ENCODE results near the gene PBX1.

Gene PBX1

DNA sequence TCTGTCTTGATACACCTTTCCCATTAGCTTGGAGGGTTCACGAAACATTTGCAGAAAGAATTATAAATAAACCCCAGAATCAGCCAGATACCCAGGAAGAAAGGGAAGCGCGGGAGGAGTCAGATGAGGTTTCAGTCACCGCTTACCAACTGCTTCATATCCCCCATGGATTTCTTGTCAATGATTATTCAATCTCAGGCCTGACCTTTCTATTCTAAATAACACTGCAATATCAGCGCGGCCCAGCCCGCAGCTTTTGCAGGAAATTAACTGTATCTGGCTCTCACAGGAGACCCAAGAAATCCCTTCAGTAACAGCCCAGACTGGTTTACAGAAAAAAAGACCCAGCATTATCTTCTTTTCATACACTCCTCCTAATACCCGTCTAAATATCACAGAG, 308.6 kb downstream of the PBX1 start:
- no peak for DNase-seq (ENCODE audit: low read depth)

DNA sequence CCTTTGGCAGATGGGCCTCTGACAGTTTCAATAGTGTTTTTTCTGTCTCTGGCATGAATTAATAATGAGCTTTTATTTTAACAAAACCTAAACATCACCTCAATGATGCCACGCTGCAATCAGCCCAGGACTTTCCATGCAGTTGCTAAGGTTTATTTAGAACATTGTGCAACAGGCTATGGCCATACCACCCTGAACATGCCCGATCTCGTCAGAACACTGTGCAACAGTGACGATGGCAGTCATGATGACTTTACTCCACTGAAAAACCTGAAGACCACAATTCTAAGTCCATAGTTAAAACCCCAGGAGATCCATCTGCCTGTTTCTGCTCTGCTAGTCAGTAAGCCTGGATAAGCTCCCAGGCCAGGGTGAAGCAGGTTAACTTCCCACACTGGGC, 310.0 kb downstream of the PBX1 start:
- no peak for DNase-seq (ENCODE audit: low read depth)

DNA sequence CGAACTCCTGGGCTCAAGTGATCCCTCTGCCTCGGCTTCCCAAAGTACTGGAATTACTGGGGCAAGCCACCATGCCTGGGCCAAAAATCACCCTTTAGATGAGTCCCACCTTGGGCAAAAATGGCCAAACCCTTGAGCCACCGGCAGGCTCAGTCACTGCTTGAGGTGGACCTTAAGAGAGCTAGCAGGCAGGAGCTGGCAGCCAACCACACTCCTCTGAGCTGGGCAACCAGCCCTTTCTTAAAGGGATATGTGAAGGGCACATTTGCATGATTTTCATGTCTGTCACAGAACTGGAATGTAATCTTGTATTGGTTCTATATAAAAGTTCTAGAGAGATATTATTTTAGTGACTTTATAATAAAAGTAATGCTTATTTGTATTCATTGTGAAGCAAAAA, 316.5 kb downstream of the PBX1 start:
- DNase-seq (ENCODE audit: low read depth) = no peak

DNA sequence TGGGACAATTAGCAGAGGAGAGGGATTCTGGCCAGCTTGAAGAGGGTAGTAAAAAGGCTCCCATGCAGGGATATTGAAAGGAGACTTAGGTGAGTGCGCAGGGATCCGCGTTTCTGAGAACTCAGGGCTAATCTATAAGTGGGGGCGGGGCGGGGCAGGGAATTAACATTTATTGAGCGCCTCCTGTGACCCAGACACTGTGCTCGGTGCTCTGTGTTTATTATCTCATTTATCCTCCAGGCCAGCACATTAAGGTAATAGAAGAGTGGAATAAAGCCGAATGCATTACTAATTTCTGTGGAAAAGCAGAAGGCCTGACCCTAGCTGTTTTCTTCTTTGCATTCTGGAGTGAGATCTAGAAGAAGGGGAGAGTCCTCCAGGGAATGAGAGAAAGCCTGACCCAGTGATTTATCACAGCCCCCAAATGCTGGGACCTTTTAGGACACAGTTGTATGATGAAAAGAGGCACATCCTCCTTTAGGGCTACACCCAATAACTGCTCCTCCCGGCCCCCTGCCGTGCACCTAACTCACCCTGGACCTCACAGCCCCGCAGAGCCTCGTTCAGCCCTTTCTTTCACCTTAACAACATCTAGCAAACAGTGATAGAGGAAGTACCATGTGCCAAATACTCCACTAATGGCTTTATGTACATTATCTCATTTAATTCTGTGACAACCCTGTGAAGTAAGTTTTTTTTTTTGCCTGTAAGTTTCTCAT, 317.6 kb downstream of the PBX1 start:
- no peak for DNase-seq (ENCODE audit: low read depth)

DNA sequence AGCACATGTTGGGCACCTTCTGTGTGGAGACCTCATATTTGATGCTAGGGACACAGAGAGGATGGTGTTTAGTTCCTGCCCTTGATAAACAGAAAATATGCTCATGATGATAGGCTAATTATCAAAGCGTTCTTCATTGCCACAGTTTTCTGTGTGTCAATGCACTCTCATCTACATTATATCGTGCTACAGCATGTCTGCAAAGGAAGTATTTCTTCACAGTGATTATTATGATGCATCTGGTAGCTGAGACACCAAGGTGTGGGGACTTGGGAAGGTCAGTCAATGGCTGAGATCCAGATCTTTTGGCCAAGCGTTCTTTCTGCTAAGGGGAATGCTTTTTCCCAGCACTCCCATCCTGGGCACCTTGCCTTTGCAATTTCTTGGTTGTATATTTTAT, 321.2 kb downstream of the PBX1 start:
- no peak for DNase-seq (ENCODE audit: low read depth)

DNA sequence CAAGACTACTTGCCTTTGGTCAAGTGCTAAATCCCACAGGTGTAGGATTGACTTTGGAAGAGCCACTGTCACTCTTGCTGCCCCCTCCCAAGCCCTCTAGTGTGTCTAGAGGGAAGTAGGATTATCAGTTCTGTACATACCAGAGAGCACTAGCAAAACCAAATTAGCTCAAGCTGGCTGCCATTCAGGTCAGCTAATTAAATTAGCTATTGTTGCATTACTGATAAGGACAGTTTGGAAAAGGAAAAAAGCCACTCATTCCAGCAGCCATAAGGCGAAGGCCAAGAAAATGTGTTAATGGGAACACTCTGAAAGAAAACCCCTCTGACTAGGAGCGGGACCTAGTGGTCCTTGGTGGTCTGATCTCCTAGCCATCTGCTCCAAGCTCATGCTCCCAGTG, 321.7 kb downstream of the PBX1 start:
- DNase-seq (ENCODE audit: low read depth) = no peak

DNA sequence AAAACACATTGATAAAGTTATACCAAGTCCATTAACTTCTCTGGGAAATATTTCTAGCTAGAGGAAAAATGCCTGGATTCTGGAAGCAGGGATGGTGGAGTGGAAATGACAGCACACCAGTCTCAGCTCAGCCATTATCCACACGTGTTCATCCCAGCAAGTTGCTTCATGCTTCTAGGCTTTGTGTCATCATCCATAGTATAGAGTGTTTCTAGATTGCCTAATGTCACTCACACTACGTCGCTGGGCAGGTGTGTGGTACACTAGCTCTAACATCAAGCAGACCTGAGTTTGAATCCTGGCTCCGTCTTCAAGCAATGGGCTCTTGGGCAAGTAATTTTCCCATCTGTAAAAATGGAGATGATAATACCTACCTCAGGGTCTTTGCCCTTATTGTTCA, 326.3 kb downstream of the PBX1 start:
- no peak for DNase-seq (ENCODE audit: low read depth)

DNA sequence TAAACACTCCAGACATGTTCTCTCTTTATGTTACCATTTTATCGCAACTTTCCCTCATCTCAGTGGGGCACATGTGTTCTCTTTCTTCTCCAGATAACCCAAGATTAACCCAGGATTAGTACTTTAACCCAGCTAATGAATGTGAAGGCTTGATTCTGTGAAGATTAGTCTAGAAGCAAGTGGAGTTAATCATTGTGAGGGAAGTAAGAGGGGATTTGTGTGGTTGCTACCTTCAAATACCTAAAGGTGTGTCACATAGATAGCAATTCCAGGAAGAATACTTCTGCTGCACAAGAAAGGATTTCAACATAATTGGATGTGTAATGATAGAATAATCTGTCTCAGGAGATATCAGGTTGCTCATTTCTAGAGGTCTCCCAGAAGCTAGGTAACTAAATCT, 327.1 kb downstream of the PBX1 start:
- no peak for DNase-seq (ENCODE audit: low read depth)

DNA sequence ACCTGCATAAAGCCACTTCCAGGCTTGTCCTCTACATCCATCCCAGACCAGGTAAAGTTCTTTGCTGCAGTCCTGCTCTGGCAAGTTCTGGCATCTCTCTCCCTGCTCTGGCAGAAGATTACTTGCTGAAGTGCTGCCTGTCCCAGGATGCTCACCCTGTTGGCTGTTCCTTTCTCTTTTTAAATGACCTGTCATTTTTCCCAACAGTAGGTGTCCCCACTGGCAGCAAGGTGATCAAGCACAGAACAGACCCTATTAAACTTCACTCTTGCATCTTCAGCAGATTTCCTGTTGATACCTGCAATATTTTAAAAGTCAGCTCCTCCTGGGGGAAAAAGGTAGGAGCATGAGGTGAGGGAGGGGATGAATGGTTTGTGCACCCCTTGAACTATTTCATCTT, 332.6 kb downstream of the PBX1 start:
- DNase-seq (ENCODE audit: low read depth) = no peak

DNA sequence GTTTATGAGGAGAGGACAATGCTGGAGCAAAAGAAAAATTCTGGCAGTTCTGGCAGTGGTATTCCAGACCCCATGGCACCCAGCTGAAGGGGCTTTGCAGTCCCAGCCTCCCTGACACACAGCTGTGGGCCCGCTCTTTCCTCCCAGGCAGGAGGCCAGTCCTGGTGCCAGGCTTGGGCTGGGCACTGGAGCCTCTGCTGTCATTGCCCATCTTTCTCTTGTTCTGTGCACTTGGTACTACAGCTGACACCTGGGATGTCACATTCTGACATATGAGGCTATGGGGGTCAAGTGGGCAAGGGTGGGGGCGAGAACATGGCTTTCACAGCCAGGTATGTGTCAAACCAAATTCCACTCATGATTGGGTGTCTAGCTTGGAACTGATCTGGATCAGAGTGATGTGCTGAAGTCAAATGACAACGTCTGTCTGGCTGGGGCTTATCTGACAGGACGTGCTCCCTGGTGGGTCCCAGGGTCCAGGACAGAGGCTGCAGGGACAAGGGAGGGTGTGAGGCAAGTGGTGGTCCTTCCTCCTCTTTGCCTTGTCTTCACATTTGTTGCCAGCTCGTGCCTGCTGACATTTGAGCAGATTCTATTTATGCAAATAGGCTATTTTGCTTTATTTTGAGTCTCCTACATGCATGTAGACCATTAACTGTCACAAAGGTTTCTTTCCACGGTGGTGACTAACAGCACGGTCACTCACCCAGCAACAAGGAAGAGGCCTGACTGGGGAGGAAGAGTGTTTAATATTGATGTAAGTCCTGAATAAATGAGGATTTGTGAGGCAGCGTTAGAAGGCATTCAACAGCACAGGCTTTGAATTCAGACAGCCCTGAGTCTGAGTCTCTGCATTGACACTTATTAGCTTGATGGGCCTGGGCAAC, 336.3 kb downstream of the PBX1 start:
- no peak for DNase-seq (ENCODE audit: low read depth)

DNA sequence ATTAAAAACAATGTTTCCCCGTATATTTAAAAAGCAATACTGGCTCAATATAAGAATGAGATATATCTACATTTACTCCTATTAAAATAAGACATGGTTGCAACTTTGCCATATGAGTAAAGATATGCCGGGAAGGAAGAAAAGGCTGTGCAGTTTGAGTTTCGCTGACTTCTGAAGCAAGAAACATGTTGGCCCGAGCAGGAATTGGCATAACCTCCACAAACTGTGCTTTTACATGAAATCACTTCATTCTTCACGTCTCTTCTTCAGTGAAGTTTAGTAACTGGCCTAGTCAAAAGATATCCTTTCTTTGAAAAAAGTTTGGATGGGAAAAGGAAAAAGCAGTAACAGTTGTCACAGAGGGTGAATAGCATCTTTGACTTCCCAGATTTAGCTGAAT, 342.0 kb downstream of the PBX1 start:
- DNase-seq (ENCODE audit: low read depth) = no peak
